Inflammatory macrophage treated with lipopolysaccharide for 1 hour (primary cell): Measurements from ENCODE around the gene HLA-DQA1.
"Not testable (repeated sequence)": the region's sequence is repeated elsewhere in the genome, so short reads cannot be mapped to it uniquely, and the experiment has no call there.

Experiments
- DNase-seq, 2 donors: peaks; one replicate each; pipeline ENCODE4 v3.0.0-alpha.2; 2020 to 2022

Gene HLA-DQA1

DNA sequence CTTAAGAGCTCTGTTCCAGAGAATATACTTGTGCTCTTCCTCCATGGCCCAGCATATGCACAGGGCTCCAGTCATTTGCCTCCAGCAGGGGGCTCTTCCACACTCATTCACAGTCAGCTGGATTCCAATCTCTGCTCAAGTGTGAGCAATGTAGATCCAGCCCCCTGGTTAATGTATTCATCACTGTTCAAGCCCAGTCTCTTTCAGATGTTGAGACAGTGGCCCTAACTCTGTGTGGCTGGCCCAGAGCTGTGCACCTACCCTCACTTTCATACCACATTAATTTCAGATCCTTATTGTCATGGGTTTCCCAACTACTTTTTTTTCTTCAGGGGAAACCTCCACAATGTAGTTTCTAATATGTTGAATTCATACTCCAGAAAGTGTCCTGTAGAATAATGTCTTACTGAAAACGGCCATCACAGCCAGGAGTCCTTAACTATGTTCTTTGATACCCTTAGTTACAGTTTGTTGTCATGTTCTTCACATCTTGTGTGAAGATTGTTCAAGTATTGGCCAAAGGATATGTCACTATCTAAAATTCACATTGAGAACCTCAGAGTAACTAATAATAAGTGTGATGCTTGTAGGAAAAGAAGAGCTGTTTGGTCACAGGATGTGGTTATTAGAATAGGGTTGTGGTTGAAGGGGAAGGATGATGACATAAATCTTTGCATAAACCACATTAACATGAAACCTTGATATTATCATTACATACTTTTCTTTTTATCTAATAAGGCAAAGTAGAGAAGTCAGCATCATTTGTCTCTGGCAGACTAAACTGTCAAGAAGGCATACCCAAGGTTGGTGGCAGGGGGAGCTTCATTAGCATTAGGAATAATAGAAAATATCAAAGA, 14.4 kb upstream of the HLA-DQA1 start:
- peak; percentile 80 to 82 for DNase-seq

DNA sequence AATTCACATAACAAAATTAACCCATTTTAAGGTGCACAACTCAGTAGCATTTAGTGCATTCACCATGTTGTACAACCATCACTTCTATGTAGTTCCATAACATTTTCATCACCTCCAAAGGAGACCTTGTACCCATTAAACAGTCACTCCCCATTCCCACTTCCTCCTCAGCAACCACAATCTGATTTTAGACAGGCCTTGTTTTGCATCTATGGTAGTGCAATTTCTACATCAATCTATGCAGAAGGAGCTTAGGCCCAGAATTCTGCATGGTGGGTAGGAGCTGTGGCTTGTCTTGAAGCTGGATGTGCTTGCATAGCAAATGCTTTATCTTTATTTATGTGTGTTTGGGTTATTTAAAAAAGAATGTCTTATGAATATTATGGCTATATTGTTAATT, 13.5 kb upstream of the HLA-DQA1 start:
- peak; percentile 58 to 59 for DNase-seq

DNA sequence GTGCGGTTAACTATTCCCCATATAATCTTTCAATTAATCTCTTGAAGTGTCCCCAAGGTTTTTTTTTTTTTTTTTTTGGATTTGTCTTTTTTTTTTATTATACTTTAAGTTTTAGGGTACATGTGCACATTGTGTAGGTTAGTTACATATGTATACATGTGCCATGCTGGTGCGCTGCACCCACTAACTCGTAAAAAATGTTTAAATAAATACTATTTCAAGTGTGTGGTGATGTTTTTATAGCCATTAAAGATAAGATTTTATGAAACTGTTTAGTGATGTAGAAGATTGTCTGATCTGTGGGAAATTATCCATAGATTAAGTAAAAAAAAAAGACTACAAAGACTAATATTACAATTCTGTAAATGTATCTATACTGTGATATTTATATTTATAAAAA, 12.6 kb upstream of the HLA-DQA1 start:
- DNase-seq, result no peak

DNA sequence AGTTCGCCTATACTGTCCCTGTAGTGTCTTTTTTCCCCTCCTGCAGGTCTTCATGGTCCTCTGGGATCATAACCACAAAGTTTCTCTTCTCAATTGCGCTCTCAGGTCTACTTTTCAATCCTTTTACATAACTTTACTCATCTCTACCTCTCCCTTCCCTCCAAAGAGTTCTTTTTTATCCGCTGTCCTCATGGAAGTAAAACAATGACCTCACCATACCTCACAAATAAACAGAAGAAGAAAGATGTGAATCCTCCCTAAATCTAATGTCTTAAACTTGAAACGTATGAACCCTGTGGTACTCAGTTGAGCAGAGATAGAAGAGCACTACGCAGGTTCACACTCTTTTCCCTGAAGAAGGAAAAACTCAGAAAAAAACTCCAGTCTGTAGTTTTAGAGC, 12.1 kb upstream of the HLA-DQA1 start:
- no peak for DNase-seq

DNA sequence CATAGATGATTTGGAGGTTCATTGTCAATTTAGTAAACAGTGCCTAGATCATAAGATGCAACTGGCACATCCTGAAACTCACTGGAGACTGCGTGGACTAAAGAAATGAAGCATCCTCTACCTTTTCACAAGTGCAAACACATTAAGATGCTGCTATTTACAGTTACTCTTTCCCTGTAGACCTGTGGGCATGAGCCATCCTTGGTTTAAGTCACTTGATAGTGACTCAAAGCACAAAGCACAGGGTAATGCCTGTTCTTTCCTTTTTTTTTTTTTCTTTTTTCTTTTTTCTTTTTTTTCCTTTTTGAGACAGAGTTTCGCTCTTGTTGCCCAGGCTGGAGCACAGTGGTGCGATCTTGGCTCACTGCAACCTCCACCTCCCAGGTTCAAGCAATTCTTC, 10.0 kb upstream of the HLA-DQA1 start:
- DNase-seq, result no peak

DNA sequence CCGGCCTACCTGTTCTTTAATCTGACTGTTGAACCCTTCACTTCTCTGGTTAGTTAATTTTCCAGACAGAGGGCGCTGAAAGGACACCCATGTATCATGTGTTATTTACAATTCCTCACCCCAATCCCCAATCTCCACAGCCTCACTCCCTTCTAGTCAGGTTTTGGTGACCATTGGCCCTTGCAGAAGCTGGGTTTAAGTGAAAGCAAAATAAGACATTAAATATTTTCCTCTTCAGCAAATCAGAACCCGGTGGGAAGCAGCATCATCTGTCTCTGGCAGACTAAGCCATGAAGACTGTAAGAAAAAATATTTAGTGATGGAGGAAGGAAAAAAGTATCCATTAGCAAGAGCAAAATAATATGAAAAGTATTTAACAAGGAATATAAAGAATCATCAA, 9.4 kb upstream of the HLA-DQA1 start:
- DNase-seq, result peak; percentile 72 to 86

DNA sequence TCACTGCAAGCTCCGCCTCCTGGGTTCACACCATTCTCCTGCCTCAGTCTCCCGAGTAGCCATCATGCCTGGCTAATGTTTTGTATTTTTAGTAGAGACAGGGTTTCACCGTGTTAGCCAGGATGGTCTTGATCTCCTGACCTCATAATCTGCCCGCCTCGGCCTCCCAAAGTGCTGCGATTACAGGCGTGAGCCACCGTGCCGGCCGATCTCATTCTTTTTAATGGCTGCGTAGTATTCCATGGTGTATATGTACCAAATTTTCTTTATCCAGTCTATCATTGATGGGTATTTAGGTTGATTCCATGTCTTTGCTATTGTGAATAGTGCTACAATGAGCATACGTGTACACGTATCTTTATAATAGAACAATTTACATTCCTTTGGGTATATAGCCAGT, 7.4 kb upstream of the HLA-DQA1 start:
- DNase-seq, result not testable (repeated sequence)

DNA sequence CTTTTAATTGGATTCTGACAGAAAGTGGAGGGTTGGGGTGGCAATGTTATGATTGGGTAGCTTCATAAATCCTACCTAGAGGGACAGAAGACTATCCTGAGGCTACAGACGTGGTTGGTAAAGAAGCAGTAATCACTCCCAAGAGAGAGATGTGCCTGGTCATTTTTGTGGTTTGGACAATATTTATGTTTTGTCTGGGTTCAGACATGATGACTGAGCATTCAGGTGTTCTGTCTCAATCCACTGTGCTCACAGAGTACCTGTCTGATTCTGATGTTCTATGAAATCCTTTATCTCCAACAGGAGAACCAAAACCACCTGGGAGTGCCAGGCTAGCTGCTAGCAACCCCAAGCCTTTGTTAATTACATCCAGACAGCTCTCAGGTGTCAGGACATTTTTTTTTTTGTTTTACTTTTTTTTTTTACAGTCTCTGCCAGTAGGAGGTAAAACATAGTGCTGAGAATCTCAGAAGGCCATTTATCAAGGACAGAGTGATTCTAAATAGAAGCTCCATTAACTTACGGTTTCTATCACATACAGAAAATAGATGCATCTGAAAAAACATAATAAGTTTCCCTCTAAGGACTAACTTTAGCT, 1.6 kb upstream of the HLA-DQA1 start:
- DNase-seq, result no peak

DNA sequence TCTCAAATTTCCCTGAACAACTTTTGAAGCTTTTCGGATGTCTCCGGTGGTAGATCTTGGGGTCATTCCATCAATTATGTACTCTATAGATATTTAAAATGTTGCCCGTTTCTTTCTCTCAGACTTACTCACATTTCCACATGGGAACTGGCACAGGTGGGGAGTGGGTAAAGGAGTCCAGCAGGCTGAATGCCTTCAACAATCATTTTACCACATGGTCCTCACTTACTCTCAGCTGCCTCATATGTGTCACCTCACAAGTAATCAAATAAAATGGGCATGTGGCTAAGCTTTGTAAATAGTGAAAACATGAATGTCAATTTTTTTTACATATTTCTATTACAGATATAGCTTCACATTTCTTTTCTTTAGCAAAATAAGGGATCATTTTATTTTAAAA, 677 bp downstream of the HLA-DQA1 start:
- no peak for DNase-seq

DNA sequence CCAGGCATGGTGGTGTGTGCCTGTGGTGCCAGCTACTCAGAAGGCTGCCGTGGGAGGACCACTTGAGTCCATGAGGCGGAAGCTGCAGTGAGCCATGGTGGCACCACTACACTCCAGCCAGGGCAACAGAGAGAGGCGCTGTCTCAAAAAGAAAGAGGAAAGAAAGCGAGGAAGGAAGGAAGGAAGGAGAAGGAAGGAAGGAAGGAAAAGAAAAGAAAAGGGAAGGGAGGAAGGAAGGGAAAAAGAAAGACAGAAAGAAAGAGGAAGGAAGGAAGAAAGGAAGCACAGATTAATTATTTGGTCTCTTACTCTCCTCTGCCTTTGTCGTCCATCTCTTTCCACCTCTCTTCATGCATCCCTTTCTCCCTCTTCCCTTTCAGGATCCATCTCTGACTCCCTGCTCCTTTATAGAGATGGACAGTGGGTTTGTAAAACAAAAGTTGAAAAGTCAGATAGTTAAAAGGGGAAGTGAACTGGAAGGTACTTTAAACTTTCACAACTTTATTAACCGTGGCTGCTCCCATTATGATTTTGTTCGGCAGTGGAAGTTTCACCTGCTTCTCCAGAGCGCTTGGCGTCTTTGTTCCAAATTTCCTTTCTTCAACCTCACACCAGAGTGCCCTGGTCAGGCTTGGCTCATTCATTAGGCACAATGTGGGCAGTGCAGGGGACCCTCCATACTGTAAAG, 1.5 kb downstream of the HLA-DQA1 start:
- DNase-seq, result no peak

DNA sequence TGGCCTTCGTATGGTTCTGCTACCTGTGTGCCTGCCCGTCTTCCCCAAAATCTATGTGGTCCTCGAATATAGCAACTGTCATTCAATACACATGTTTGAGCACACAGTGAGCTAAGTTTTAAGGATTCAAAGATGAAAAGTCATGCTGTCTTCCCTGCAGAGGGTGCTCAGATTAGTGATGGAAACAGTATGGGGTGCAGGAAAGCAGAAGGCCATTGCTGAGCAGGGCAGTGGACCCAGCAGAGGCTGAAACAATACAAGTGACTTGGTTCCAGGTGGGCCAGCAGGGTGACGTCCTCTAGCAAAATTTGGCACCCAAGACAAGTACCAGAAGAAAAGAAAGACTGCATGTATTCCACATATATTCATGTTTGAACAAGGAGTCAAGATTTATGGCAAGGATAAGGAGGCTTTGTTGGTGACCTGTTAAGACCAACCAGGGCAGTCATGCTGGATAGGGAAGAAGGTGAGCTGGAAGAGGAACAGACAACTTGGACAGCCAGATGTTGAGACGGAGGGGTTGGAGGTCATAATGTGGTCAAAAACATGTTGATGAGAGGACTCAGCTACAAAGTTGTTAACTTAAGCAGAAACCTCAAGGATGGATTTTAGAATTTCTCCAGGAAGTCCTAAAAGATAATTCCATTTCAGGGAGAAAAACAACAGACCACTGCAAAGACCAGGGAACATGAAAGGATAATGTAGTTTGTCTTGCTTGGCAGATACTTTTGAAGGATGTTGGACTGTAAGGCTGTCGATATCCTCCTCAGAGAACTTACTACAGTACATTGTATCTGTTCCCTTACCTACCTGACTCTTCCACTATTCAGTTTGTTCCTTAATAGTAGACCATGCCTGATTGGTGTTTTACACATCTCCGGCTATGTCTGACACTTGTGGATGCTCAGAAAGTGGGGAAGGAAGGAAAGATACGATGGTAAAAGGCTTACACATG, 2.5 kb downstream of the HLA-DQA1 start:
- DNase-seq, result no peak

DNA sequence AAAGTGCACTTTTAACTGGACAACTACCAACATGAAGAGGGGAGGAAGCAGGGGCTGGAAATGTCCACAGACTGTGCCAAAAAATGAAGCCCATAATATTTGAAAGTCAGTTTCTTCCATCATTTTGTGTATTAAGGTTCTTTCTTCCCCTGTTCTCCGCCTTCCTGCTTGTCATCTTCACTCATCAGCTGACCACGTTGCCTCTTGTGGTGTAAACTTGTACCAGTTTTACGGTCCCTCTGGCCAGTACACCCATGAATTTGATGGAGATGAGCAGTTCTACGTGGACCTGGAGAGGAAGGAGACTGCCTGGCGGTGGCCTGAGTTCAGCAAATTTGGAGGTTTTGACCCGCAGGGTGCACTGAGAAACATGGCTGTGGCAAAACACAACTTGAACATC, 3.9 kb downstream of the HLA-DQA1 start:
- DNase-seq, result no peak

DNA sequence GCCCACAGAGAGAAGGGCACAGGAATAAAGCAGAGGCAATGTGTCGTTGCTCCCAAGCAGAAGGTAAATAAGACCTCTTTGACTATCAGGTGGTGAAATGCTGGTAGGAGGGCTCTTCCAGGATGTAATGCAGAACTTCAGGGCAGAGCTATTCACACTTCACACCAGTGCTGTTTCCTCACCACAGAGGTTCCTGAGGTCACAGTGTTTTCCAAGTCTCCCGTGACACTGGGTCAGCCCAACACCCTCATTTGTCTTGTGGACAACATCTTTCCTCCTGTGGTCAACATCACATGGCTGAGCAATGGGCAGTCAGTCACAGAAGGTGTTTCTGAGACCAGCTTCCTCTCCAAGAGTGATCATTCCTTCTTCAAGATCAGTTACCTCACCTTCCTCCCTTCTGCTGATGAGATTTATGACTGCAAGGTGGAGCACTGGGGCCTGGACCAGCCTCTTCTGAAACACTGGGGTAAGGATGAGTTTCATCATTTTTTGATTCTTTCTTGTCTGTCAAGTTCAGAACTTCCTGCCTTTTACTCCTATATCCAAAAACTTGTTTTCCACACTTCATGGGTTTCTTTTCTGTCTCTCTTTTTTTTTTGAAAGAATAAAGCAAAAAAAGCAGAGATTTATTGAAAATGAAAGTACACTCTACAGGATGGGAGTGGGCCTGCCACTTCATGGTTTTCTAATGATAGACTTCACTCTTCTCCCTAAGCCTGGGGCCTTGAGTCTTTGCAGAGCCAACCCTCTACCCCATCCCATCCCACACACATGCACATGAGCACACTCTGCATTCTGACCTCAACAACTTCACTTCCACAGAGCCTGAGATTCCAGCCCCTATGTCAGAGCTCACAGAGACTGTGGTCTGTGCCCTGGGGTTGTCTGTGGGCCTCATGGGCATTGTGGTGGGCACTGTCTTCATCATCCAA, 4.8 kb downstream of the HLA-DQA1 start:
- DNase-seq, result peak; percentile 35 to 90

DNA sequence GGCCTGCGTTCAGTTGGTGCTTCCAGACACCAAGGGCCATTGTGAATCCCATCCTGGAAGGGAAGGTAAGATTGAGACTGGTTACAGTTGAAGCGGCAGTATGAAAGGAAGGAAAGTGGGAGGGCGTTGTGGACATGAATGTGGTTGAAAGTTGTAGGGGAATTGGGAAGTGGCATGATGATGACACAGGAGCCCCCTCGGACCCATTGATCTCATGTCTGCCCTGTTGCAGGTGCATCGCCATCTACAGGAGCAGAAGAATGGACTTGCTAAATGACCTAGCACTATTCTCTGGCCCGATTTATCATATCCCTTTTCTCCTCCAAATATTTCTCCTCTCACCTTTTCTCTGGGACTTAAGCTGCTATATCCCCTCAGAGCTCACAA, 5.5 kb downstream of the HLA-DQA1 start:
- no peak for DNase-seq

DNA sequence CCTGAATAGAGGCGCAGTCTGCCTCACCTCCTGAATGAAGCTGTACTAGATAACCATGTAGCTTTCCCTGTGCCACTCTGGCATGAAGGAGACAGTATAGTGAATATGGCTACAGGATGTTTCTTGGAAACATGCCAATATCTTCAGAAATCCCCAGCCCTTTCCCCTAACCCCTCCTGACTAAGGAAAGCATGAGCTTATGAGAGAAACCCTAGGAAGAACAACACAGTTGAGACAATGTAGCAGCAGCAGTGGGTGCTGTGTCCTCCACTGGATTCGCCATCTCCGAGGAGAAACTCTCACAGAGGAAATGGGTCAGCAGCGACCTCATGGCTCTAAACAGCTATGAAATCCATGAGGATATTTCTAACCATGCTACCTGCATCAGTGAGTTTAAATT, 6.7 kb downstream of the HLA-DQA1 start:
- peak in 1 of 2 donors; percentile 52 for DNase-seq

DNA sequence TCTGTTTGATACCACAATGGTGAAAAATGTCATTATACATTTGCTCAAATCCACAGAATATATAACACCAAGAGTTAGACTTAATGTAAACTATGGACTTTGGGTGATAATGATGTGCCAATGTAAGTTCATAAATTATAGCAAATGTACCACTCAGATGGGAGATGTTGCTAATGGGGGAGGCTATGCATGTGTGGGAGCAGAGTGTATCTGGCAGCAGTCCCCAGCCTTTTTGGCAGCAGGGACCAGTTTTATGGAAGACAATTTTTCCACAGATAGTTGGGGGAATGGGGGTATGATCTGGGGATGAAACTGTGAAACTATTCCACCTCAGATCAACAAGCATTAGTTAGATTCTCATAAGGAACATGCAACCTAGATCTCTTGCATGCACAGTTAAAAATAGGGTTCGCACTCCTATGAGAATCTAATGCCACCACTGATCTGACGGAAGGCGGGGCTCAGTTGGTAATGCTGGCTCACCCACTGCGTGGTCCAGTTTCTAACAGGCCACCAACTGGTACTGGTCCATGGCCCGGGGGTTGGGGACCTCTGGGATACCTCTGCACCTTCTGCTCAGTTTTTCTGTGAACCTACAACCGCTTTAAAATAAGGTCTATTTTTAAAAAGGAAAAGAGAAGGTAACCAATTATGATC, 8.0 kb downstream of the HLA-DQA1 start:
- no peak for DNase-seq

DNA sequence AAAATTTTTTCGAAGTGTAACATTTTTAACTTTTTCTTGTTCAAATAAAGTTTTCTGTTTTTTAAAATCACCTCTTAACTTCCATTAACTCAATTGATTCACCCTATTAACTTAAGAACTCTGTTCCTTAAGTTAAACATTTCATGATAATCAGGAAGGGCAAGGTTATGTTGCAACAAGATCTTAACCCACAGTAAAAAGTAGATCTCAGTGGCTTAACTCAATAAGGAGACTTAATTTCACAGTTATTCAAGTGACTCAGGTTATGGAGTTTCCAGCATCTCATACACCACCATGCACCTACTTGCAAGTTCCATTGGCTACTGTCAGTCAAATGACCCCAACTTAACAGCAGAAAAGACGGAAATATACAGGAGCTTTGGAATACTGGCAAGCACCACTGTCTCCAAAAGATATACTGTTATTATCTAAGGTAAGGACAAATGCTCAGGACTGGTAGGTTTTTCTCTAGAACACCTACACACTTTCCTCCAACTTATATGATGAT, 18.1 kb downstream of the HLA-DQA1 start:
- peak; percentile 54 for DNase-seq

DNA sequence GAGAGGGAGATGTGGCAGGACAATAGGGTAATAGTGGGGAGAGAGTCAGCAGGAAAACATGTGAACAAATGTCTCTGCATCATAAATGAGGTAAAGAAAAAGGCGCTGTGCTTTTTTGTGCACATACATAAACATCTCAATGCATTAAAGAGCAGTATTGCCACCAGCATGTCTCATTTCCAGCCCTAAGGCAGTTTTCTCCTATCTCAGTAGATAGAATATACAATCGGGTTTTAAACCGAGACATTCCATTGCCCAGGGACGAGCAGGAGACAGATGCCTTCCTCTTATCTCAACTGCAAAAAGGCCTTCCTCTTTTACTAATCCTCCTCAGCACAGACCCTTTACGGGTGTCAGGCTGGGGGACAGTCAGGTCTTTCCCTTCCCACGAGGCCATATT, 20.1 kb downstream of the HLA-DQA1 start:
- DNase-seq, result not testable (repeated sequence)

DNA sequence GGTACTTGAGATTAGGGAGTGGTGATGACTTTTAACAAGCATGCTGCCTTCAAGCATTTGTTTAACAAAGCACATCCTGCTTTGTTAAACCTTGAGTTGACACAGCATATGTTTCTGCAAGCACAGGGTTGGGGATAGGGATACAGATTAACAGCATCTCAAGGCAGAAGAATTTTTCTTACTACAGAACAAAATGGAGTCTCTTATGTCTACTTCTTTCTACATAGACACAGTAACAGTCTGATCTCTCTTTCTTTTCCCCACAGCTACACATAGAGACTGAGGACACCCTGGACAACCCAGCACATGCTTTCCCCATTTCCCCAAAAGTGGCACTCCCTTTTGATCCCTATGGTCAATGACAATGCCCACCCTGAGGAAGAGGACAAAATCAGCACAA, 20.6 kb downstream of the HLA-DQA1 start:
- not testable (repeated sequence) for DNase-seq

DNA sequence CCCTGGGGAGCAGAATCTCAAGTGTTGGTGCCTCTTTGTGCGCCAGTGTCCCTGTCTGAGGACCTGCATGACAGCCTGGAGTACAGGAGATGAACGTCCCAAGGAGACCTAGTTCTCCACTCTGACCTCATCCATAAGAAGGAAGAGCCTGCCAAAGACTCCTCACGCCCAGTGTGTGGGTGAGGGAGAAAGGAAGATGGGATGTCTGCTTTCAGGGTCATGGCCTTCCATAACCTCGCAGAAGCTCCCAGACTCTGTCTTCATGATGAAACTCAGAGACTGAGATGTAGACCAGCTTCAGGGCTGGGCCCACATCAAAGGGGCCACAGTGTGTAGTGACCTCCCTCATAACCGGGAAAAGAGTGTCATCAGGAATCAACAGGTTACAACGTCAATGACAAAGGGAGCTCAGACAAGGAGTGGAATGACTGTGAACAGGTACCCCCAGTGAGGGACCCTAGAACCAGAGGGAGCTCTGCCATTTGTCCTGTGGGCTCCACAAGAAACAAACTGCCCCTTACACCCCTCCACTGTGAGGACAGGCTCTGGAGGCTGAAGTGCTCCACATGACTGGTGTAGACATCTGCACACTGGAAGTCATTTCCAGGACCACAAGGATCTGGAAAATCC, 21.2 kb downstream of the HLA-DQA1 start:
- peak; percentile 67 to 82 for DNase-seq
